ENCODE data around the gene YTHDF2. TPM values are rescaled to one million over a fixed set of nuclear protein-coding genes. Genes with fewer than 3 reads are reported as not detected.
"Not testable (repeated sequence)": the region's sequence is repeated elsewhere in the genome, so short reads cannot be mapped to it uniquely, and the experiment has no call there.

The YTHDF2 gene
- total RNA-seq, 4 donors from 2014 or later, result 36.3 to 54.1 (median 46.6) TPM

DNA sequence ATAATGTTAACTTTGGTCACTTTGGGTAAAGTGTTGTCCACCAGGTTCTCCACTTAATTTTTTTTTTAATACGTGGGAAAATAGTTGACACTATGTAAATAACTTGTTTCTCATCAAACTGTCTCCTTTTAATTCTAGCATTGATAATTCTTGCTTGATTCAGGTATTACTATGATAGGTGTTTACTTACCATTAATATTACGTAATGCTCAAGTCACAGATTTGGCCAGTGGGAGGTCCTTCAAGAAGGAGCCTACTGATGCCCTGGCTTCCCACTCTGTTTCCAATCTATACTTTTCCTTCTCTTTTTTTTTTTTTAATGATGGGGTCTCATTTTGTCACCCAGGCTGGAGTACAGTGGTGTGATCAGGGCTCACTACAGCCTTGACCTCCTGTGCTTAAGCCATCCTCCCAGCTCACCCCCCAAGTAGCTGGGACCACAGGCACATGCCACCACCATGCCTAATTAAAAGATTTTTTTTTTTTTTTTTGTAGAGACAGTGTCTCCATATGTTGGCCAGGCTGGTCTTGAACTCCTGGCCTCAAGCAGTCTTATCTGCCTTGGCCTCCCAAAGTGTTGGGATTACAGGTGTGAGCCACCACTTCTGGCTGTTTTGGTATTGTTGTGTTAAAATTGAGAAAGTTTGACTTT is 29.9 kb downstream of the YTHDF2 start:
- H3K36me3 ChIP-seq, result peaks cover 0 to 34% (median 0%) of the 10 kb centered on the region in 3 donors
- H3K4me3 ChIP-seq, result no peak overlapping the region
- no peak overlapping the region for H3K27ac ChIP-seq
- no peak for DNase-seq
- TF ChIP-seq, protein P1, sequence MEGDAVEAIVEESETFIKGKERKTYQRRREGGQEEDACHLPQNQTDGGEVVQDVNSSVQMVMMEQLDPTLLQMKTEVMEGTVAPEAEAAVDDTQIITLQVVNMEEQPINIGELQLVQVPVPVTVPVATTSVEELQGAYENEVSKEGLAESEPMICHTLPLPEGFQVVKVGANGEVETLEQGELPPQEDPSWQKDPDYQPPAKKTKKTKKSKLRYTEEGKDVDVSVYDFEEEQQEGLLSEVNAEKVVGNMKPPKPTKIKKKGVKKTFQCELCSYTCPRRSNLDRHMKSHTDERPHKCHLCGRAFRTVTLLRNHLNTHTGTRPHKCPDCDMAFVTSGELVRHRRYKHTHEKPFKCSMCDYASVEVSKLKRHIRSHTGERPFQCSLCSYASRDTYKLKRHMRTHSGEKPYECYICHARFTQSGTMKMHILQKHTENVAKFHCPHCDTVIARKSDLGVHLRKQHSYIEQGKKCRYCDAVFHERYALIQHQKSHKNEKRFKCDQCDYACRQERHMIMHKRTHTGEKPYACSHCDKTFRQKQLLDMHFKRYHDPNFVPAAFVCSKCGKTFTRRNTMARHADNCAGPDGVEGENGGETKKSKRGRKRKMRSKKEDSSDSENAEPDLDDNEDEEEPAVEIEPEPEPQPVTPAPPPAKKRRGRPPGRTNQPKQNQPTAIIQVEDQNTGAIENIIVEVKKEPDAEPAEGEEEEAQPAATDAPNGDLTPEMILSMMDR (IDR thresholded peaks at IDR 0.05), result no peak
- no peak for TF ChIP-seq POLR2A (IDR thresholded peaks at IDR 0.05)
- no peaks in the 10 kb centered on the region for H3K9me3 ChIP-seq
- H3K27me3 ChIP-seq, result no peaks in the 10 kb centered on the region
- H3K4me1 ChIP-seq, result peaks cover 0 to 14% (median 0%) of the 10 kb centered on the region in 4 donors

DNA sequence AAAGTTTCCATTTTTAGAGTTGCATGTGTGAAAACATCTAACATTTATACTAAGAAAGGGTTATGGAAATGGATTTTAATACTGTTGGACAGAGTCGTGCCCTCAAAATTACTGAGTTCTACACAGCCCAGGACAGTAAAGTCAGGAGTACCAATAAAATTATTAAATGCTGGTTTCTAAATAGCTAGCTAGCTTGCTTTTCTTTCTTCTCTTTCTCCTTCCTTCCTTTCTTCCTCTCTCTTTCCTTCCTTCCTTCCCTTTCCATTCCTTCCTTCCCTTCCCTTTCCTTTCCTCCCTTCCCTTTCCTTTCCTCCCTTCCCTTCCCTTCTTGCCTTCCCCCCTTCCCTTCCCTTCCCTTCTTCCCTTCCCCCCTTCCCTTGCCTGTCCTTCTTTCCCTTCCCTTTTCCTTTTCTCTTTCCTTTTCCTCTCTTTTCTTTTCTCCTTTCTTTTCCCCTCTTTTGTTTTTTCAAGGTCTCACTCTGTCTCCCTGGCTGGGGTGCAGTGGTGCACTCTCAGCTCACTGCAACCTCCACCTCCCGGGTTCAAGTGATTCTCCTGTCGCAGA is 33.9 kb downstream of the YTHDF2 start:
- Histone ChIP-seq H3K36me3 (peaks cover 0 to 25% (median 0%) of the 10 kb centered on the region in 3 donors), H3K27ac (no peak overlapping the region), H3K4me3 (no peak overlapping the region), H3K27me3 (no peaks in the 10 kb centered on the region), H3K9me3 (no peaks in the 10 kb centered on the region), H3K4me1 (no peaks in the 10 kb centered on the region)
- DNase-seq, result no peak
- no peak for TF ChIP-seq POLR2A (IDR thresholded peaks at IDR 0.05)
- TF ChIP-seq, protein P1 (IDR thresholded peaks at IDR 0.05), result no peak

DNA sequence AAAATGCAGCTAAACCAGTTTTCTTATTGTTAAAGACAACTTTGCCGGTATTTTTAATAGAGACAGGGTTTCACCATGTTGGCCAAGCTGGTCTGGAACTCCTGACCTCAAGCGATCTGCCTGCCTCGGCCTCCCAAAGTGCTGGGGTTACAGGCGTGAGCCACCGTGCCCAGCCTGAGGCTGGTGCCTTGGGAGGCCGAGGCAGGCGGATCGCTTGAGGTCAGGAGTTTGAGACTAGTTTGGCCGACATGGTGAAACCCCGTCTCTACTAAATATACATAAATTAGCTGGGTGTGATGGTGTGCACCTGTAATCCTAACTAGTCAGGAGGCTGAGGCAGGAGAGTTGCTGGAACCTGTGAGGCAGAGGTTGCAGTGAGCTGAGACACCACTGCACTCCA is 35.2 kb downstream of the YTHDF2 start:
- DNase-seq, H3K27ac ChIP-seq, H3K27me3 ChIP-seq, H3K4me3 ChIP-seq, H3K4me1 ChIP-seq, H3K9me3 ChIP-seq: not testable (repeated sequence)
- peaks cover 0 to 25% (median 0%) of the 10 kb centered on the region in 3 donors for H3K36me3 ChIP-seq

DNA sequence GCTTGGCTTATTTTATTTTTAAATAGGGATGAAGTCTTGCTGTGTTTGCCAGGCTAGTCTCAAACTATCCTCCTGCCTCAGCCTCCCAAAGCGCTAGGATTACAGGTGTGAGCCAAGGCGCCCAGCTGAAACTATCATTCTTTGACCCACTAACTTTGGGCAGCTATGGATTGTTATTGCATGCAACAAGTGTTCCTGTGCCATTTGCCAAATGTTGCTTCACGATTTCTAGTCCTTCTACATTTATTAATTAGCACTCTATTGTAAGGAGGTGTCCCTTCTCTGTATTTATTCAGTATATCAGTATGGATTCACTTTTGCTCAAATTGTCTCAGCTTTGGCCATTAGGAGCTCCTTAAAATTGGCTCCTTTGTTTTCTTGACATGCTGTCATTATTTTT is 36.4 kb downstream of the YTHDF2 start:
- Histone ChIP-seq H3K4me3 (no peak overlapping the region), H3K36me3 (peaks cover 0 to 25% (median 0%) of the 10 kb centered on the region in 3 donors), H3K27ac (no peak overlapping the region), H3K9me3 (no peaks in the 10 kb centered on the region), H3K4me1 (no peaks in the 10 kb centered on the region), H3K27me3 (no peaks in the 10 kb centered on the region)
- TF ChIP-seq POLR2A (IDR thresholded peaks at IDR 0.05), result no peak
- TF ChIP-seq, protein P1 (IDR thresholded peaks at IDR 0.05), result no peak
- DNase-seq, result no peak

DNA sequence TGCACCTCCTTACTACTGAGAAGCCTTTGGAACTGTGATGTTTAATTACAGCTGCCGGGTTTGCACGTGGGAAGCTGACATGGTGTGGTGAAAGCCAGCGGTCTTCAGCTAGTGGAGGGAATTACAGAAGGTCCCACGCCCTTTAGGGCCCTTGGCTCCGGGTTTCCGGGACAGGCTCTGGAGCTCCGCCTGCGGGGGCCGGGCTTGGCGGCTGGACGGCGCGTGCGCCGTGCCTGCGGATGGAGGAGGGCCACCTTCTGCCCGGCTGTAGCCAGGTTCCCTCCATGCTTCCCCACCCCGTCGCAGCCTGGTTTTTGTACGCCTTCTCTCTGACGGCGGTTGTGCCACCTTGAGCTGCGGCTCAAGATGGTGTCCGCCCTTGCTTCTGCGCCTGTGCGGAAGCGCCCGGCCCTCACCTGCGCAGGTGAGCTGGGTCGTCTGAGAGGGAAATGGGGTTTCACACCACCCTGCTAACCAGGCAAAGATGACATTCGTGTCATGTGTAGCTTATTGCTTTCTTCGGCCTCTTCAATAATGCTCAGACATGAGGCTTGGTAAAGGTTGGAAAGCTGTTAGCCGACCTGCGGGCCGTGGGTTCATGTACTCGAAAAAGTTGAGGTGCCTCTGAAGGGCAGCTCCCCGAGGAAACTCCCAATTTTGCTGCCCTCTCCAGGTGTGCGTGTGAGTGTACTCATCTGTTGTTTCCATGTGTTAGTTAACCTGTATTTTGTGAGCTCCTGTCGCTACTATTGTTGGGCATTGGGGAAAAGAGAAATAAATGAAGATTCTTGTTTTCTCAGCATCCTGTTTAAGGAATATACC is 38.6 kb downstream of the YTHDF2 start:
- Histone ChIP-seq H3K4me1 (no peaks in the 10 kb centered on the region), H3K27me3 (no peaks in the 10 kb centered on the region), H3K4me3 (peak overlapping the region; percentile 41 to 60 (median 51)), H3K27ac (peak overlapping the region; percentile 54 to 79 (median 66)), H3K36me3 (peaks cover 0 to 9% (median 0%) of the 10 kb centered on the region in 3 donors), H3K9me3 (no peaks in the 10 kb centered on the region)
- peak; percentile 53 to 90 (median 87) for DNase-seq
- TF ChIP-seq POLR2A (IDR thresholded peaks at IDR 0.05), result peak; percentile 31 to 34
- TF ChIP-seq, protein P1 (IDR thresholded peaks at IDR 0.05), result peak in 1 of 6 experiments; percentile 2

DNA sequence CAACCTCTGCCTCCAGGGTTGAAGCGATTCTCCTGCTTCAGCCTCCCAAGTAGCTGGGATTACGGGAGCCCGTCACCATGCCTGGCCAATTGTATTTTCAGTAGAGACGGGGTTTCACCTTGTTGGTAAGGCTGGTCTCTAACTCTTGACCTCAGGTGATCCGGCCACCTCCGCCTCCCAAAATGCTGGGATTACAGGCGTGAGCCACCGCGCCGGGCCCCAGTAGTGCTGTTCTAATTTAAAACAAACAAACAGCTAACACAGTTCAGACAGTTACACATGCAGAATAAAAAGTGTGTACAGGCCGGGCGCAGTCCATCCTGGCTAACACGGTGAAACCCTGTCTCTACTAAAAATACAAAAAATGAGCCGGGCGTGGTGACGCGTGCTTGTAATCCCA is 39.6 kb downstream of the YTHDF2 start:
- H3K27ac ChIP-seq, result no peak overlapping the region
- no peaks in the 10 kb centered on the region for H3K9me3 ChIP-seq
- peak in 1 of 3 donors; percentile 36 for DNase-seq
- no peak overlapping the region for H3K4me3 ChIP-seq
- TF ChIP-seq, protein P1 (IDR thresholded peaks at IDR 0.05), result no peak
- TF ChIP-seq POLR2A (IDR thresholded peaks at IDR 0.05), result no peak
- no peaks in the 10 kb centered on the region for H3K4me1 ChIP-seq
- peaks cover 0 to under 1% (median 0%) of the 10 kb centered on the region in 3 donors for H3K36me3 ChIP-seq
- H3K27me3 ChIP-seq, result no peaks in the 10 kb centered on the region
